ENCODE results near the gene KLF7. TPM values are rescaled to one million over a fixed set of nuclear protein-coding genes. Genes with fewer than 3 reads are reported as not detected.

KLF7 gene
- total RNA-seq, 1 experiment from 2014 or later, result 17.1 TPM

- Histone ChIP-seq H3K4me3 (ENCODE audit: low read depth in 2 of 2, low read length in 2 of 2) (no peak overlapping the region), H3K4me1 (ENCODE audit: control insufficient read depth, insufficient read depth, low read length) (no peaks in the 10 kb centered on the region), H3K9me3 (ENCODE audit: control insufficient read depth, insufficient read depth, low read depth, low read length) (no peaks in the 10 kb centered on the region), H3K27me3 (ENCODE audit: control insufficient read depth, insufficient read depth, low read length) (no peaks in the 10 kb centered on the region), H3K27ac (ENCODE audit: low read length) (no peak overlapping the region), H3K36me3 (ENCODE audit: control insufficient read depth, insufficient read depth, low read length) (no peaks in the 10 kb centered on the region)
- ChIA-PET POLR2A (no interaction called here), CTCF (no interaction called here)
- intact Hi-C loops (cut with micrococcal nuclease; ENCODE audit: unreplicated experiment) (no loop called here), in situ Hi-C loops (cut with HindIII; ENCODE audit: low pct_unique_long_range_greater_than_20kb, low sequenced_read_pairs) (no loop called here)
- DNase-seq (ENCODE audit: low read depth, low spot score) (no peak), ATAC-seq (no peak)
- no peak for TF ChIP-seq SIN3A (IDR thresholded peaks at IDR 0.05; ENCODE audit: borderline replicate concordance, insufficient read depth, low read depth, low read length)
- no peak for TF ChIP-seq TCF7L2 (IDR thresholded peaks at IDR 0.05; ENCODE audit: low read depth, low read length)
- TF ChIP-seq REST (IDR thresholded peaks at IDR 0.05; ENCODE audit: insufficient read depth in 1 of 2, low read depth in 2 of 2, low read length in 1 of 2), result no peak
- TF ChIP-seq CTCF (IDR thresholded peaks at IDR 0.05), result no peak
- TF ChIP-seq POLR2AphosphoS5 (IDR thresholded peaks at IDR 0.05; ENCODE audit: low read depth, low read length), result no peak
- BruUV-seq (replicated peaks), result no TSS peak
These were observed 17.8 kb upstream of the KLF7 start for GRCh38 chr2:207183506-207183905.

GRCh38 chr2:207182911-207183310 lies 17.2 kb upstream of the KLF7 start:
- TF ChIP-seq CTCF (IDR thresholded peaks at IDR 0.05) (no peak), REST (IDR thresholded peaks at IDR 0.05; ENCODE audit: insufficient read depth in 1 of 2, low read depth in 2 of 2, low read length in 1 of 2) (no peak), SIN3A (IDR thresholded peaks at IDR 0.05; ENCODE audit: borderline replicate concordance, insufficient read depth, low read depth, low read length) (no peak), TCF7L2 (IDR thresholded peaks at IDR 0.05; ENCODE audit: low read depth, low read length) (no peak), POLR2AphosphoS5 (IDR thresholded peaks at IDR 0.05; ENCODE audit: low read depth, low read length) (no peak)
- DNase-seq (ENCODE audit: low read depth, low spot score) (no peak), ATAC-seq (no peak)
- H3K4me3 ChIP-seq (ENCODE audit: low read depth in 2 of 2, low read length in 2 of 2), result no peak overlapping the region
- no TSS peak for BruUV-seq (replicated peaks)
- H3K27ac ChIP-seq (ENCODE audit: low read length), result no peak overlapping the region
- intact Hi-C loops (cut with micrococcal nuclease; ENCODE audit: unreplicated experiment) (no loop called here), in situ Hi-C loops (cut with HindIII; ENCODE audit: low pct_unique_long_range_greater_than_20kb, low sequenced_read_pairs) (no loop called here)
- no peaks in the 10 kb centered on the region for H3K36me3 ChIP-seq (ENCODE audit: control insufficient read depth, insufficient read depth, low read length)
- H3K27me3 ChIP-seq (ENCODE audit: control insufficient read depth, insufficient read depth, low read length), result no peaks in the 10 kb centered on the region
- POLR2A ChIA-PET, result no interaction called here
- no peaks in the 10 kb centered on the region for H3K4me1 ChIP-seq (ENCODE audit: control insufficient read depth, insufficient read depth, low read length)
- no peaks in the 10 kb centered on the region for H3K9me3 ChIP-seq (ENCODE audit: control insufficient read depth, insufficient read depth, low read depth, low read length)
- CTCF ChIA-PET, result no interaction called here
